Measurements from ENCODE around the gene TBCE.

TBCE gene

DNA sequence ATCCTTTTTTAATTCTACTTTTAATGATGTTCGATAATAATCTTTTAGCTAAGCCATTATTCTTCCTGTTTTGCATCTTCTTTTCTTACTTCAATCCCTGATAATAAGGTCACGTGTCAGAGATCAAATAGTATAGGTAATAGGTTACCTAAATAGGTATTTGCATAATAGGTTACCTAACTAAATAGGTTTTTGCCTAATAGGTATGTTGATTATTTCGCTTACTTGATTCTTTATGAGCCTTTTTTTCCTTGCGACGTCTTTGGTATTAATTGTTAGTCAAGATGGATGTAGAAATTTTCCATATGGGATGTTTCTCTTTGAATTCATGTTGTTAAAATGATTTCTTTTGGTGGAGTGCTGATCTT is 36.3 kb upstream of the TBCE start:
- DNase-seq, result no peak
- H3K36me3 ChIP-seq, result peaks cover 17% of the 10 kb centered on the region
- no peaks in the 10 kb centered on the region for H3K9me3 ChIP-seq
- TF ChIP-seq, protein P1, sequence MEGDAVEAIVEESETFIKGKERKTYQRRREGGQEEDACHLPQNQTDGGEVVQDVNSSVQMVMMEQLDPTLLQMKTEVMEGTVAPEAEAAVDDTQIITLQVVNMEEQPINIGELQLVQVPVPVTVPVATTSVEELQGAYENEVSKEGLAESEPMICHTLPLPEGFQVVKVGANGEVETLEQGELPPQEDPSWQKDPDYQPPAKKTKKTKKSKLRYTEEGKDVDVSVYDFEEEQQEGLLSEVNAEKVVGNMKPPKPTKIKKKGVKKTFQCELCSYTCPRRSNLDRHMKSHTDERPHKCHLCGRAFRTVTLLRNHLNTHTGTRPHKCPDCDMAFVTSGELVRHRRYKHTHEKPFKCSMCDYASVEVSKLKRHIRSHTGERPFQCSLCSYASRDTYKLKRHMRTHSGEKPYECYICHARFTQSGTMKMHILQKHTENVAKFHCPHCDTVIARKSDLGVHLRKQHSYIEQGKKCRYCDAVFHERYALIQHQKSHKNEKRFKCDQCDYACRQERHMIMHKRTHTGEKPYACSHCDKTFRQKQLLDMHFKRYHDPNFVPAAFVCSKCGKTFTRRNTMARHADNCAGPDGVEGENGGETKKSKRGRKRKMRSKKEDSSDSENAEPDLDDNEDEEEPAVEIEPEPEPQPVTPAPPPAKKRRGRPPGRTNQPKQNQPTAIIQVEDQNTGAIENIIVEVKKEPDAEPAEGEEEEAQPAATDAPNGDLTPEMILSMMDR (IDR thresholded peaks at IDR 0.05; ENCODE audit: low read depth, low read length), result no peak
- no peaks in the 10 kb centered on the region for H3K4me1 ChIP-seq
- no peaks in the 10 kb centered on the region for H3K27me3 ChIP-seq
- peak overlapping the region; percentile 71 for H3K4me3 ChIP-seq (ENCODE audit: low read depth, low read length)

DNA sequence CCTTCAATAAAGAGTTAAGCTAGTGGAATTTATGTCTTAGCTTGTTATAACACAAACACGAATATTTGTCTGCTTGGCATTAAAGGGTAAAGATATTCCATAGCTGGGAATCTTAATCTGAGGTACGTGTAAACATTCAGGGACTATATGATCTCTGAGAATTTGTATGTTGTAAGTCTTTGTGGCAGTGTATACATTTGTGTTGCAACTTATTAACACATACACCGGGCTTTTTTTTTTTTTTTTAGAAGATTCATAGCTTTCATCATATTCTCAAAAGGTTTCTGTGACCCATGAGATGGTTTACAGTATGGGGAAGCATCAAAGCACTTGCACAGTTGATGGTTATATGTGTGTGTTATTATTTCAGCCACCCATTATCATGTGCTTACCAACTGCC is 35.8 kb upstream of the TBCE start:
- Histone ChIP-seq H3K27me3 (no peaks in the 10 kb centered on the region), H3K36me3 (peaks cover 17% of the 10 kb centered on the region), H3K4me1 (no peaks in the 10 kb centered on the region), H3K9me3 (no peaks in the 10 kb centered on the region), H3K4me3 (ENCODE audit: low read depth, low read length) (no peak overlapping the region)
- no peak for DNase-seq
- TF ChIP-seq, protein P1 (IDR thresholded peaks at IDR 0.05; ENCODE audit: low read depth, low read length), result no peak

DNA sequence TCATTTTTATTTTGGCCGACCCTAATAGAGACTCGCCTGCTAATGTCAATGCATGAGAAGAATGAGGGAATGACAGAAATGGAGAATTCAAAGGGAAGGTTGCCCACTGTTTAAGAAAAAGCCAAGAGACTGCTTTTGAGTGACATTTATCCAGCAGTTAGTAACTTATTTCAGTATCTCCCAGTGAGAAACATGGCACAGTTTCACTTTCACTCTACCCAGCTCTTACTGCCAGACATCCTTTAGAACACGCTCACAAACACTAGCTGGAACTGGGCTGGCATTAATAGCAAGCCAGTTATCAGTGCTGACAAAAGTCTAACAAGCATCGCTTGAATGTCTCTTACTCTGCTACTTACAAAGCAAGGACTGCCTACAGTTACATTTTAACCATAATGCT is 30.3 kb upstream of the TBCE start:
- Histone ChIP-seq H3K9me3 (no peaks in the 10 kb centered on the region), H3K36me3 (peaks cover 16% of the 10 kb centered on the region; the same call in 1 of the 2 replicates), H3K4me3 (ENCODE audit: low read depth, low read length) (no peak overlapping the region), H3K27me3 (no peaks in the 10 kb centered on the region), H3K4me1 (no peaks in the 10 kb centered on the region)
- TF ChIP-seq, protein P1 (IDR thresholded peaks at IDR 0.05; ENCODE audit: low read depth, low read length), result no peak
- no peak for DNase-seq

DNA sequence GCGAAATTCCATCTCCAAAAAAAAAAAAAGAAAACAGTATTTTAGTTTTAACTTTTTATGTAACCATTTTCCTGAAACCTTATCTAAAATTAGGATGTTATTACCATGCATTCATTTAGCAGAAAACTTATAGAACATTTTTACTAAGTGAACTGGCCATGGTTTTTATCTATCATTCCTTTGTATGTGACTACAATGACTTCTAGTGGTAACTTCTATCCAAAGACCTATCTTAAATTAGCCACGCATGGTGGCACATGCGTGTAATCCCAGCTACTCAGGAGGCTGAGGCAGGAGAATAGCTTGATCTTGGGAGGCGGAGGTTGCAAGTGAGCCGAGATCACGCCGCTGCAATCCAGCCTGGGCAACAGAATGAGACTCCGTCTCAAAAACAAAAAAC is 27.5 kb upstream of the TBCE start:
- peaks cover 23% of the 10 kb centered on the region for H3K36me3 ChIP-seq
- TF ChIP-seq, protein P1 (IDR thresholded peaks at IDR 0.05; ENCODE audit: low read depth, low read length), result no peak
- H3K27me3 ChIP-seq, result no peaks in the 10 kb centered on the region
- no peaks in the 10 kb centered on the region for H3K4me1 ChIP-seq
- no peak for DNase-seq
- no peaks in the 10 kb centered on the region for H3K9me3 ChIP-seq
- H3K4me3 ChIP-seq (ENCODE audit: low read depth, low read length), result no peak overlapping the region

DNA sequence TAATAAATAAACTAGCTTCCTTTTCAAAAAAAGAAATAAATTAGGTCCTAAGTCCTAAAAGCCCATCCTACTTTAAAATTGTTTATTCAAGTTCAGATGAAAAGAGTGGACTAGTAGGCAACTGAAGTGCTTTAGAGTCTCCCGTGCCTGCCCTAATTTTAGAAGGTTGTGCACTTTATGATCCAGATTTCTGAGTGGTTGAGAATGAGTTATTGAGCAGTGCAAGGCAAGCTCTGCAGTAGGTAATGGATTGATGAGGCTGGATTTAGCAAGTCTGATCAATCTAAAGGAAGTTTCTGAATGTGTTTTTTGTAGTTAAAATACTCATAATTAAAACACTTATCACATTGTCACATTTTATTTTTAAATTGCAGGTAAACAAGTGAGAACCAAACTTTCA is 25.9 kb upstream of the TBCE start:
- H3K9me3 ChIP-seq, result no peaks in the 10 kb centered on the region
- no peaks in the 10 kb centered on the region for H3K4me1 ChIP-seq
- TF ChIP-seq, protein P1 (IDR thresholded peaks at IDR 0.05; ENCODE audit: low read depth, low read length), result no peak
- H3K36me3 ChIP-seq, result peaks cover 15% of the 10 kb centered on the region
- no peak for DNase-seq
- no peaks in the 10 kb centered on the region for H3K27me3 ChIP-seq
- H3K4me3 ChIP-seq (ENCODE audit: low read depth, low read length), result no peak overlapping the region

DNA sequence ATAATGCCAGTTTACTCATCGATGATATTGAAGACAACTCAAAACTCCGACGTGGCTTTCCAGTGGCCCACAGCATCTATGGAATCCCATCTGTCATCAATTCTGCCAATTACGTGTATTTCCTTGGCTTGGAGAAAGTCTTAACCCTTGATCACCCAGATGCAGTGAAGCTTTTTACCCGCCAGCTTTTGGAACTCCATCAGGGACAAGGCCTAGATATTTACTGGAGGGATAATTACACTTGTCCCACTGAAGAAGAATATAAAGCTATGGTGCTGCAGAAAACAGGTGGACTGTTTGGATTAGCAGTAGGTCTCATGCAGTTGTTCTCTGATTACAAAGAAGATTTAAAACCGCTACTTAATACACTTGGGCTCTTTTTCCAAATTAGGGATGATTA is 25.2 kb upstream of the TBCE start:
- no peaks in the 10 kb centered on the region for H3K9me3 ChIP-seq
- H3K27me3 ChIP-seq, result no peaks in the 10 kb centered on the region
- peaks cover 12% of the 10 kb centered on the region for H3K36me3 ChIP-seq

More for the DNA sequence above, 25.2 kb upstream of the TBCE start:
- TF ChIP-seq, protein P1 (IDR thresholded peaks at IDR 0.05; ENCODE audit: low read depth, low read length), result no peak
- Histone ChIP-seq H3K4me3 (ENCODE audit: low read depth, low read length) (no peak overlapping the region), H3K4me1 (no peaks in the 10 kb centered on the region)
- no peak for DNase-seq

Data from BE2C (cell line).